Gastroesophageal sphincter (tissue), 3 donors: ENCODE data around the gene NUP50.

ENCODE experiments used
- POLR2AphosphoS5 ChIP-seq: sonication (generic); formaldehyde crosslinking; IDR thresholded peaks from one replicate; pipeline ENCODE4 v1.6.1; 2017; ENCODE audit warnings: antibody characterized with exemption
- TF ChIP-seq, protein P1 (sequence below), 4 experiments: fragments of 200-600 bp in 2 of 4; fragments of 450-650 bp in 2 of 4; sonication (generic) in 1 of 4; IDR thresholded peaks; one replicate each; pipeline ENCODE4 v1.5.1; 2017 to 2019; ENCODE audit warnings: antibody characterized with exemption in 4 of 4, mild to moderate bottlenecking in 2 of 4, moderate library complexity in 2 of 4

DNA sequence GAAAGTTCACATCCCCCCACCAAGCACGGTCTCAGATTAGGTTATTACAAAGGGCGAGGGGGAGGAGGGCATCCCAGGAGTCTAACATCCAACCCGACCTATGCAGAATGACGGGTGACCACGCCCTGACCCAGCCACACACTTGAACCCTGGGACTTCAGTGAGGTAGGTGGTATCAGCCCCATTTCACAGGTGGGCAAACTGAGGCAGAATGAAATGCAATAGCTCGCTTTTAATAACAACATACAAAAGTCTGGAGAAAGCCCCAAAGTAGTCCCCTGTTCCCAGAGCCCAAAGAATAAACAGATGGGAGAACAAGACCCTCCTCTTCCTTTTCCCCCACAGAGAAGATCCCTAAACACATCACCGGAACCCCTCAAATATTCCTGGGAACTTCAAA, 31.9 kb downstream of the NUP50 start:
- TF ChIP-seq POLR2AphosphoS5 = no peak
- TF ChIP-seq, protein P1, sequence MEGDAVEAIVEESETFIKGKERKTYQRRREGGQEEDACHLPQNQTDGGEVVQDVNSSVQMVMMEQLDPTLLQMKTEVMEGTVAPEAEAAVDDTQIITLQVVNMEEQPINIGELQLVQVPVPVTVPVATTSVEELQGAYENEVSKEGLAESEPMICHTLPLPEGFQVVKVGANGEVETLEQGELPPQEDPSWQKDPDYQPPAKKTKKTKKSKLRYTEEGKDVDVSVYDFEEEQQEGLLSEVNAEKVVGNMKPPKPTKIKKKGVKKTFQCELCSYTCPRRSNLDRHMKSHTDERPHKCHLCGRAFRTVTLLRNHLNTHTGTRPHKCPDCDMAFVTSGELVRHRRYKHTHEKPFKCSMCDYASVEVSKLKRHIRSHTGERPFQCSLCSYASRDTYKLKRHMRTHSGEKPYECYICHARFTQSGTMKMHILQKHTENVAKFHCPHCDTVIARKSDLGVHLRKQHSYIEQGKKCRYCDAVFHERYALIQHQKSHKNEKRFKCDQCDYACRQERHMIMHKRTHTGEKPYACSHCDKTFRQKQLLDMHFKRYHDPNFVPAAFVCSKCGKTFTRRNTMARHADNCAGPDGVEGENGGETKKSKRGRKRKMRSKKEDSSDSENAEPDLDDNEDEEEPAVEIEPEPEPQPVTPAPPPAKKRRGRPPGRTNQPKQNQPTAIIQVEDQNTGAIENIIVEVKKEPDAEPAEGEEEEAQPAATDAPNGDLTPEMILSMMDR (IDR thresholded peaks at IDR 0.05) = no peak
